GM12872 (cell line): ENCODE measurements around the gene RER1.

Source experiments
- TF ChIP-seq, protein P1 (sequence below): IDR thresholded peaks from 3 replicates; pipeline ENCODE4 v1.5.1; 2011; ENCODE audit warnings: low read depth, mild to moderate bottlenecking, low read length, moderate library complexity; ENCODE audit not compliant: insufficient read depth

RER1 gene

DNA sequence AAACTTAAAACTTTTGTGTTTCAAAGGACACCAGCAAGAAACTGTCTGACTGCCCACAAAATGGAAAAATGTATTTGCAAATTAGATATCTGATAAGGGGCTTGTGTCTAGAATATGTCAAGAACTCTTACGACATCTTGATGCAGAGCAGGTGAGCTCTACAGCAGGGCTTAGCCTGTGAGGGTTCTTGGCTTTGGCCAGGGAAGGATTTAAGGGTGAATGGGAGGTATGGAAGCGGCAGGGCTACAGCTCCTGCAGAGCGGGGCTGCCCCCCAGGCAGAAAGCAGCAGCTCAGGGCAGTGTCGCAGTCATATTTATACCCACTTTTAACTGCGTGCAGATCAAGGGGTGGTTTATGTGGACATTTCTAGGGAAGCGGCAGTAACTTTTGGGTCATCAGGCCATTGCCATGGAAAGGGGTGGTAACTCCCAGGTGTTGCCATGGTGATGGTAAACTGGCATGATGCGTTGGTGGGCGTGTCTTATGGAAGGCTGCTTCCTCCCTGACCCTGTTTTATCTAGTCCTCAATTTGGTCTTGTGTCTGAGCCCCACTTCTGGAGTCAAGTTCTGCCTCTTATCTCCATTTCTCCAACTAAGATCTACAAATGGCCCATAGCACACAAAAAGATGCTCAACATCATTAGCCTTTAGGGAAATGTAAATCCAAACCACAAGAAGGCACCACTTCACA is 23.4 kb upstream of the RER1 start:
- TF ChIP-seq, protein P1, sequence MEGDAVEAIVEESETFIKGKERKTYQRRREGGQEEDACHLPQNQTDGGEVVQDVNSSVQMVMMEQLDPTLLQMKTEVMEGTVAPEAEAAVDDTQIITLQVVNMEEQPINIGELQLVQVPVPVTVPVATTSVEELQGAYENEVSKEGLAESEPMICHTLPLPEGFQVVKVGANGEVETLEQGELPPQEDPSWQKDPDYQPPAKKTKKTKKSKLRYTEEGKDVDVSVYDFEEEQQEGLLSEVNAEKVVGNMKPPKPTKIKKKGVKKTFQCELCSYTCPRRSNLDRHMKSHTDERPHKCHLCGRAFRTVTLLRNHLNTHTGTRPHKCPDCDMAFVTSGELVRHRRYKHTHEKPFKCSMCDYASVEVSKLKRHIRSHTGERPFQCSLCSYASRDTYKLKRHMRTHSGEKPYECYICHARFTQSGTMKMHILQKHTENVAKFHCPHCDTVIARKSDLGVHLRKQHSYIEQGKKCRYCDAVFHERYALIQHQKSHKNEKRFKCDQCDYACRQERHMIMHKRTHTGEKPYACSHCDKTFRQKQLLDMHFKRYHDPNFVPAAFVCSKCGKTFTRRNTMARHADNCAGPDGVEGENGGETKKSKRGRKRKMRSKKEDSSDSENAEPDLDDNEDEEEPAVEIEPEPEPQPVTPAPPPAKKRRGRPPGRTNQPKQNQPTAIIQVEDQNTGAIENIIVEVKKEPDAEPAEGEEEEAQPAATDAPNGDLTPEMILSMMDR: no peak

DNA sequence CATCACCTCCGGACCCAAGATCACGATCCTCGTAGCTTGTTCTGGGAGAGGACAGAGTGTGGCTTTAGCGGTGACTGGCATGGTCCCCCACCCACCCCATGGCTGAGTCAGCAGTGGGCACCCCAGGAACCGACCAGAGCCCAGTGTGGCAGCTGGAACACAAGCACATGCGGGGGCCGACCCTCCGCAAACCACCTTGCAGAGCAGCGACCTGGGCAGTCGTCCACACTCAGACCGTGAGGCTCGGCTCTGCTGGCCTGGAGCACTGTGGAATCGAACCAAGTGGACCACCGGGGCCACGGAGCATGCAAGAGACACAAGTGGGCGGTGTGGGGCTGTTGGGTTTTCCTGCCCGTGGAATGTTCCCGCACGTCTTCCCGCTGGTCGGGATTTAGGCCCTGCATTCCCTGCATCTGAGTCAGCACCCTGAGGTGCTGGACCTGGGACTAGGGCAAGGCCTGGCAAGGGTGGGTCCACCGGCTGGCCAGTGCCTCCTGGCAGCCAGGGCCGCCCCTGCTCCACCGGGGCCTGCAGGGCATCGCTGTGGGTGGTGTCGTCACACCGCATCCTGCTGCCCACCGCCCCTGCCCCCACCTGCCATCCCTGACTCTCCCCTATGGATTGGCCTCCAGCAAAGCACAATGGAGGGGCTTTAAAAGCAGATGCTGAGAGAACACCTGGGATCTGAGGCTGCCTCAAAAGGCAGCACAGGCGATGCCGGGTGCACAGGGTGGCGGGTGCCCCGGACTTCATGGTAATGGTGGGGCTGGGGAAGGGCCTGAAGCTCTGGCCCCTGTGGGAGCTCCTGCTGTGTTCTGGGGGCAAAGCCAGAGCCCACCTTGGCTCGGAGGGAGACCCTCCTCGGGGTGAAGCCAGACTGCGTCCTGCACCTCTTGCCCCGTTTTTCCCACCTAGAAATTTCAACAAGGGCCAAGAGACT is 18.8 kb upstream of the RER1 start:
- TF ChIP-seq, protein P1: no peak

DNA sequence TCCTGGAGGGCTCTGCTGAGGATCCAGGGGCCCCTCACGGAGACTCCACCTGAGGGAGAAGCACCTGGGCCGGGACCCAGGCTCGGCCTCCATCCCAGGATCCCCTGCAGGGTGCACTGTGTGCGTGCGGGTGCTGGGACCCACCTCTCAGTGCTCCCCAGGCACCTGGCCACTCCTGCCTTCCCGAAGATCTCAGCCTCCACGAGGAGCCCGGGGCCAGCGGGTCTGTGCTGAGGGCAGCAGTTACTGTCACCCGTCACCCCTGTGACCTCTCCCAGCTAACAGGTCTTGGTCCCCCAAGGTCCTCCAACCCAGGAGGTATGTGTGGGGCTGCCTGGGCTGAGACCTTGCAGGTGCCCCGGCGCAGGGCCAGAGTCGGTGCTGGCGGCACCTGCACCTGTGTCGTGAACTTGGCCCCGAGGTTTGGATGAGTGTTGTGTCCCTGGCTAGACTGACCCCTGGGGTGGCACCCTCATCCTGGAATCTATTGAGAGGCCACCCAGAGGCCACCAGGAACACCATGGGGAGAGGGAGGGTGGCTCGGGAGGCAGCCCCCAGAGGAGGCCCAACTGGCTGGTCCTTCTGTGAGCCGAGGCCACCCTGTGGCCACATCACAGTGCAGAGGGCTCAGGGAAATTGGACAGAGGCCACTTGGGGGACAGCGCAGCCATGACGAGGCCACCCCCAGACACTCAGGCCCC is 17.9 kb upstream of the RER1 start:
- TF ChIP-seq, protein P1: no peak

DNA sequence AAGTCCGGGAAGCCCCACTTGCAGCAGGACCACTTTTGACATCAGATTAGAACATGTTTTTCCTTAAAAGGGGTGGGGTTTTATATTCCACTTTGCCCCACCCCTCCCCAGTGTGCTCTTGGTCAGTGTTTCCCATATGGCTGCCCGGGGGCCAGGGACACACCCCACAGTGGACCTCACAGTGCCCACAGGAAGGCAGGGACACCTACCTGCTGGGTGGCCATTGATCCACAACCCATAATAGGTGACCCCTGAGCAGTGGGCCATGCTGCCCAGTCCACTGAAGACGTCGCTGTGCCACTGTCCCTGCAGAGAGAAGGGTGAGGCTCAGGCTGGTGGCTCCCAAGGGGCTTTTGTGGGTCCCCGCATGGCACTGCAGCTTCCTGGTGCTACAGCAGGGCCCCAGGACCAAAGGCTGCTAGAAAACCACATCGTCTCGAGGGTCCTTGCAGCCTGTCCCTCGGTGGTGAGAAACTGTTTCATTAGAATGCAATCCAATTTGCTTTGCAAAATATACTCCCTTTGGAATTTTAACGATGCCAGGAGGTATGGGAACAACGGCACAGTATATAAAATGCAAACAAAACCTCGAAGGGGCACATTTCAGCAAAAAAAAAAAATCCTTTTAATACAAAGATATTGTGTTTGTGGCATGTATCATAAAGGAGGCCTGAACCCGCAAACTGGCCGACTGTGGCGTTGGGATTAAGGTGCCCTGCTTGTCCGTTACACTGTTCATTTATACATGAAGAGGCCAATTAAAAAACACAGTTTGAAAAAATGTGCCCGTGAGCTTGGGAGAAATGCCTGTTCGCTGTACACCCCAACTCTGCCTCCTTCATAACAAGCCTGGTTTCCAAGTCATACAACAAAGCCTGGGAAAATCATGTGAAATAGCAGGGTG is 17.1 kb upstream of the RER1 start:
- TF ChIP-seq, protein P1: no peak

DNA sequence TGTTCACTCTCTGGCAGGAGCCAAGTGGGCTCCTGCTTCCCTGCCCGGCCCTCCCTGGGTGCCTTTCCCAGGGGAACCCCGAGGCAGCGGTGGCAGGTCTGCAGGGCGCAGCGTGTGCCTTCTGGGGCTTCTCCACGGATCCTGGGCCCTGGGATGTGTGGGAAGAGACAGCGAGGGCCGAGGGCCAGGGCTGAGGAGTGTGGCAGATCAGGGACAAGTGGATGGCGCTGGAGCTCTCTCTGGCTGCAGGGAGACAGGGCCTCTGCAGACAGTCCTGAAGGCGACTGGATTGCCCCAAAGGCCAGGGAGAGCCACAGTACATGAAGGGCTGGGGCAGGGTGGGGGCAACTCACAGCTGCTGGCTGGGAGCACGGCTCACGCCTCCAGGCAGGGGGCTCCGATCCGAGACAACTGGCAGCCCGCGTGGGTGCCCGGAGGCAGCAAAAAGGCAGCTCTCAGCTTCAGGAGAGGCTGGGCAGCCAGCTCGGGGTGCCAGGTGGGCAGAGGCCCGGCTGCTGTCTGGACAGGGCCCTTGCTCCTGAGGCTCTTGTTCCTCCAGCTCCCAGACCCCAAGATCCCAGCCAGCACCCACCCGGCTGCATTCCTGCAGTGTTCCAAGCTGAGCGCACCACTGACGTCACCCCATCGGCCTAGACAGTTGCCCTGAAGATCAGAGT is 16.3 kb upstream of the RER1 start:
- TF ChIP-seq, protein P1: no peak

DNA sequence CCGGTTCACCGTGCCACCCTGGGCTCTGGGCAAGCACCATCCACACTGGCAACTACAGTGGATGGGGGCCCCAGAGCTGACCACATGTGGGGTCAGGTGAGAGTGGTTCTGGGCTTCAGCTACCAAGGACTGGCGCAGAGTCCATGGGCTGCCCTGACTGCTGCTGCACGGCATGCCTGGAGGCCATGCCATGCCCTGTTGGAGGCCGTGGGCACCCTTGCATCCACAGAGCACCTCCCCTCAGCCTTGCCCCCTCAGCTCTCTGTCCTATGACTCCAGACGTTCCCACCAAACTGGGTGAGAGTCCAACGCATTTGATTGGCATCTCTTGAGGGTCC is 15.7 kb upstream of the RER1 start:
- TF ChIP-seq, protein P1: no peak
